HepG2 (cell line): ENCODE measurements around the gene CSNK1E. TPM values are rescaled to one million over a fixed set of nuclear protein-coding genes. Genes with fewer than 3 reads are reported as not detected.

Source experiments
- ATF1 ChIP-seq: IDR thresholded peaks from 2 replicates; pipeline ENCODE4 v1.6.1; 2016; ENCODE audit warnings: mild to moderate bottlenecking, control low read depth
- BCL6 ChIP-seq: IDR thresholded peaks from 2 replicates; pipeline ENCODE4 v1.6.1; 2016; ENCODE audit warnings: missing genetic modification reagents, missing compliant biosample characterization
- BHLHE40 ChIP-seq: IDR thresholded peaks from 2 replicates; pipeline ENCODE4 v1.6.1; 2011; ENCODE audit warnings: low read length, improper control_type of control experiment
- EHMT2 ChIP-seq: fragments of 200-600 bp; sonication (generic); IDR thresholded peaks from 2 replicates; pipeline ENCODE4 v1.7.0; 2017; ENCODE audit warnings: antibody characterized with exemption, low read depth, low read length, borderline replicate concordance
- ELF3 ChIP-seq: IDR thresholded peaks from 2 replicates; pipeline ENCODE4 v1.6.1; 2016; ENCODE audit warnings: missing genetic modification reagents, missing compliant biosample characterization
- KMT2B ChIP-seq: IDR thresholded peaks from 2 replicates; pipeline ENCODE4 v1.6.1; 2016; ENCODE audit warnings: missing genetic modification reagents, missing compliant biosample characterization
- NRL ChIP-seq: sonication (generic); formaldehyde crosslinking; IDR thresholded peaks from 2 replicates; pipeline ENCODE4 v1.5.0; 2020; ENCODE audit warnings: missing genetic modification reagents, mild to moderate bottlenecking, moderate library complexity, borderline replicate concordance
- SIN3A ChIP-seq: IDR thresholded peaks from 2 replicates; pipeline ENCODE4 v1.6.1; 2011; ENCODE audit warnings: low read depth, mild to moderate bottlenecking, control low read depth, low read length, borderline replicate concordance
- TBX2 ChIP-seq: sonication (generic); formaldehyde crosslinking; IDR thresholded peaks from 2 replicates; pipeline ENCODE4 v1.5.0; 2020; ENCODE audit warnings: missing genetic modification reagents, mild to moderate bottlenecking, borderline replicate concordance
- THAP11 ChIP-seq: IDR thresholded peaks from 2 replicates; pipeline ENCODE4 v1.6.1; 2016; ENCODE audit warnings: missing biosample characterization, missing genetic modification reagents
- ZBTB1 ChIP-seq: sonication (generic); formaldehyde crosslinking; IDR thresholded peaks from 2 replicates; pipeline ENCODE4 v1.4.0; 2020; ENCODE audit warnings: missing genetic modification reagents, borderline replicate concordance
- ZNF207 ChIP-seq: fragments of 450-650 bp; IDR thresholded peaks from 2 replicates; pipeline ENCODE4 v1.6.1; 2016; ENCODE audit warnings: antibody characterized with exemption, borderline replicate concordance
- polyA plus RNA-seq, 8 experiments: library from polyadenylated mRNA; depleted of rRNA in 3 of 8; stranded (reverse) in 7 of 8; unstranded in 1 of 8; fragments of >200 nt; fragmentation: Illumina TruSeq in 4 of 8; extraction: Trizol in 4 of 8; gene quantifications; 2 replicates each; pipeline versions ENCODE4 v1.2.1 to v1.2.3, GENCODE V29; 2011 to 2016; ENCODE audit warnings: low read depth in 4 of 8, missing spikeins in 1 of 8, mixed read lengths in 1 of 8; ENCODE audit not compliant: insufficient read depth in 1 of 8
- total RNA-seq, 5 experiments: library from RNA; depleted of rRNA; stranded (reverse); fragments of >200 nt; fragmentation: Illumina TruSeq; extraction: Trizol; gene quantifications; 2 replicates each; pipeline ENCODE4 v1.2.3, GENCODE V29; 2016; ENCODE audit warnings: low read depth in 1 of 5
- TF ChIP-seq, protein P1 (sequence below): sonication (generic); formaldehyde crosslinking; IDR thresholded peaks from 2 replicates; pipeline ENCODE4 v1.8.1; 2023; ENCODE audit warnings: mild to moderate bottlenecking, inconsistent platforms, moderate library complexity, missing genetic modification reagents, borderline replicate concordance
- TF ChIP-seq, protein P2 (sequence below): IDR thresholded peaks from 2 replicates; pipeline ENCODE4 v1.6.1; 2016; ENCODE audit warnings: low read depth
- TF ChIP-seq, protein P3 (sequence below): sonication (generic); formaldehyde crosslinking; IDR thresholded peaks from 2 replicates; pipeline ENCODE4 v1.5.0; 2020; ENCODE audit warnings: mild to moderate bottlenecking, missing genetic modification reagents, borderline replicate concordance
- TF ChIP-seq, protein P4 (sequence below): sonication (generic); formaldehyde crosslinking; IDR thresholded peaks from 2 replicates; pipeline ENCODE4 v1.5.0; 2020; ENCODE audit warnings: mild to moderate bottlenecking, low read depth, missing genetic modification reagents, borderline replicate concordance
- TF ChIP-seq, protein P5 (sequence below): sonication (generic); formaldehyde crosslinking; IDR thresholded peaks from 2 replicates; pipeline ENCODE4 v1.9.0; 2021; ENCODE audit warnings: missing genetic modification reagents, borderline replicate concordance

The CSNK1E gene
- total and polyA plus RNA-seq, 2 of the 13 experiments (the other 11 are each of a cell fraction or from before 2014, with no cell fraction given) = 34.7 to 129 TPM

DNA sequence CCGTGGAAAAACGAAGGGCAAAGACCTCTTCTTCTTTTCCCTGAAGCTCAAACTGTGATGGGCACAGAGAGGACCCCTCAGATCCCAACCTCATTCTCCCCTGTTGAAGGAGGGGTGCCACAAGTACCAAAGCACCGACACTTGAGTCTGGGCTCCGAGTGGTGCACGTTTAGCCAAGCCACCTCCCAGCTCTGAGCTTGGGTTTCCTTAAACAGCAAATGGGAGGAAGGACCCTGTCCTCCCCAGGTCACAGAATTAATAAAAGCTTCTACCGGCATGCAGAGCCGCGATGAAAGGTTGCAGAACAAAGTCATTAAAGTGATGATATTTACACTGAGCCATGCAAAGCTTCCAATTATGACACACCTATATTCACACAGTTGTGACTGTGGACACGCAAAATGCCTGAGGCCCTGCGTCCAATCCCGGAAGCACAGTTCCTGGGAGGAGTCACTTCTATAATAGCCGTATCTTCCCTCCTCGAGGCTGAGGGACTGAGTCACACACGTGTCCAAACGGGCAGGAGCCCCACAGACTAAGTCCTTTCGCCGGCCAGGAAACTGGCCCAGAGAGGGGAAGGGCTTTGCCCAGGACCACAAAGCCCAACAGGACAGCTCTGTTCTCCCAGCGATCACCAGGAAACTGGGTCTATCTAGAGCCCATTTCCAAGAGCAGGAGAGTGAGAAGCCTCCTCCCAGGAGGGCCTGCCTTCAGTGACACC lies 922 bp upstream of the CSNK1E start (continued):
- TF ChIP-seq, protein P1, sequence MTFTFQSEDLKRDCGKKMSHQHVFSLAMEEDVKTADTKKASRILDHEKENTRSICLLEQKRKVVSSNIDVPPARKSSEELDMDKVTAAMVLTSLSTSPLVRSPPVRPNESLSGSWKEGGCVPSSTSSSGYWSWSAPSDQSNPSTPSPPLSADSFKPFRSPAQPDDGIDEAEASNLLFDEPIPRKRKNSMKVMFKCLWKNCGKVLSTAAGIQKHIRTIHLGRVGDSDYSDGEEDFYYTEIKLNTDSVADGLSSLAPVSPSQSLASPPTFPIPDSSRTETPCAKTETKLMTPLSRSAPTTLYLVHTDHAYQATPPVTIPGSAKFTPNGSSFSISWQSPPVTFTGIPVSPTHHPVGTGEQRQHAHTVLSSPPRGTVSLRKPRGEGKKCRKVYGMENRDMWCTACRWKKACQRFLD (CRISPR knock-in tag) = no peak
- TF ChIP-seq BHLHE40 = peak; percentile 70; the same call in 1 of the 2 replicates
- 0 out of 2 replicates have a peak, but pooled peaks have one; percentile 23 for TF ChIP-seq ATF1 (CRISPR knock-in tag)
- TF ChIP-seq, protein P2, sequence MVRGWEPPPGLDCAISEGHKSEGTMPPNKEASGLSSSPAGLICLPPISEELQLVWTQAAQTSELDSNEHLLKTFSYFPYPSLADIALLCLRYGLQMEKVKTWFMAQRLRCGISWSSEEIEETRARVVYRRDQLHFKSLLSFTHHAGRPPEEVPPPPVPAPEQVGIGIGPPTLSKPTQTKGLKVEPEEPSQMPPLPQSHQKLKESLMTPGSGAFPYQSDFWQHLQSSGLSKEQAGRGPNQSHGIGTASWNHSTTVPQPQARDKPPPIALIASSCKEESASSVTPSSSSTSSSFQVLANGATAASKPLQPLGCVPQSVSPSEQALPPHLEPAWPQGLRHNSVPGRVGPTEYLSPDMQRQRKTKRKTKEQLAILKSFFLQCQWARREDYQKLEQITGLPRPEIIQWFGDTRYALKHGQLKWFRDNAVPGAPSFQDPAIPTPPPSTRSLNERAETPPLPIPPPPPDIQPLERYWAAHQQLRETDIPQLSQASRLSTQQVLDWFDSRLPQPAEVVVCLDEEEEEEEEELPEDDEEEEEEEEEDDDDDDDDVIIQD (CRISPR knock-in tag) = 0 out of 2 replicates have a peak, but pooled peaks have one; percentile 14
- TF ChIP-seq EHMT2 = no peak
- TF ChIP-seq, protein P3, sequence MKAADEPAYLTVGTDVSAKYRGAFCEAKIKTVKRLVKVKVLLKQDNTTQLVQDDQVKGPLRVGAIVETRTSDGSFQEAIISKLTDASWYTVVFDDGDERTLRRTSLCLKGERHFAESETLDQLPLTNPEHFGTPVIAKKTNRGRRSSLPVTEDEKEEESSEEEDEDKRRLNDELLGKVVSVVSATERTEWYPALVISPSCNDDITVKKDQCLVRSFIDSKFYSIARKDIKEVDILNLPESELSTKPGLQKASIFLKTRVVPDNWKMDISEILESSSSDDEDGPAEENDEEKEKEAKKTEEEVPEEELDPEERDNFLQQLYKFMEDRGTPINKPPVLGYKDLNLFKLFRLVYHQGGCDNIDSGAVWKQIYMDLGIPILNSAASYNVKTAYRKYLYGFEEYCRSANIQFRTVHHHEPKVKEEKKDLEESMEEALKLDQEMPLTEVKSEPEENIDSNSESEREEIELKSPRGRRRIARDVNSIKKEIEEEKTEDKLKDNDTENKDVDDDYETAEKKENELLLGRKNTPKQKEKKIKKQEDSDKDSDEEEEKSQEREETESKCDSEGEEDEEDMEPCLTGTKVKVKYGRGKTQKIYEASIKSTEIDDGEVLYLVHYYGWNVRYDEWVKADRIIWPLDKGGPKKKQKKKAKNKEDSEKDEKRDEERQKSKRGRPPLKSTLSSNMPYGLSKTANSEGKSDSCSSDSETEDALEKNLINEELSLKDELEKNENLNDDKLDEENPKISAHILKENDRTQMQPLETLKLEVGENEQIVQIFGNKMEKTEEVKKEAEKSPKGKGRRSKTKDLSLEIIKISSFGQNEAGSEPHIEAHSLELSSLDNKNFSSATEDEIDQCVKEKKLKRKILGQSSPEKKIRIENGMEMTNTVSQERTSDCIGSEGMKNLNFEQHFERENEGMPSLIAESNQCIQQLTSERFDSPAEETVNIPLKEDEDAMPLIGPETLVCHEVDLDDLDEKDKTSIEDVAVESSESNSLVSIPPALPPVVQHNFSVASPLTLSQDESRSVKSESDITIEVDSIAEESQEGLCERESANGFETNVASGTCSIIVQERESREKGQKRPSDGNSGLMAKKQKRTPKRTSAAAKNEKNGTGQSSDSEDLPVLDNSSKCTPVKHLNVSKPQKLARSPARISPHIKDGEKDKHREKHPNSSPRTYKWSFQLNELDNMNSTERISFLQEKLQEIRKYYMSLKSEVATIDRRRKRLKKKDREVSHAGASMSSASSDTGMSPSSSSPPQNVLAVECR (CRISPR knock-in tag) = peak; percentile 73
- TF ChIP-seq NRL (CRISPR knock-in tag) = 0 out of 2 replicates have a peak, but pooled peaks have one; percentile 27
- TF ChIP-seq ZNF207 = no peak
- TF ChIP-seq BCL6 (CRISPR knock-in tag) = no peak
- no peak; the same call in 1 of the 2 replicates for TF ChIP-seq TBX2 (CRISPR knock-in tag)
- TF ChIP-seq, protein P4, sequence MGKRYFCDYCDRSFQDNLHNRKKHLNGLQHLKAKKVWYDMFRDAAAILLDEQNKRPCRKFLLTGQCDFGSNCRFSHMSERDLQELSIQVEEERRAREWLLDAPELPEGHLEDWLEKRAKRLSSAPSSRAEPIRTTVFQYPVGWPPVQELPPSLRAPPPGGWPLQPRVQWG (CRISPR knock-in tag) = no peak
- peak; percentile 71; the same call in 1 of the 2 replicates for TF ChIP-seq SIN3A
- TF ChIP-seq THAP11 (CRISPR knock-in tag) = peak; percentile 34; the same call in 1 of the 2 replicates
- peak; percentile 94 for TF ChIP-seq ELF3
- TF ChIP-seq KMT2B (CRISPR knock-in tag) = no peak
- TF ChIP-seq, protein P5, sequence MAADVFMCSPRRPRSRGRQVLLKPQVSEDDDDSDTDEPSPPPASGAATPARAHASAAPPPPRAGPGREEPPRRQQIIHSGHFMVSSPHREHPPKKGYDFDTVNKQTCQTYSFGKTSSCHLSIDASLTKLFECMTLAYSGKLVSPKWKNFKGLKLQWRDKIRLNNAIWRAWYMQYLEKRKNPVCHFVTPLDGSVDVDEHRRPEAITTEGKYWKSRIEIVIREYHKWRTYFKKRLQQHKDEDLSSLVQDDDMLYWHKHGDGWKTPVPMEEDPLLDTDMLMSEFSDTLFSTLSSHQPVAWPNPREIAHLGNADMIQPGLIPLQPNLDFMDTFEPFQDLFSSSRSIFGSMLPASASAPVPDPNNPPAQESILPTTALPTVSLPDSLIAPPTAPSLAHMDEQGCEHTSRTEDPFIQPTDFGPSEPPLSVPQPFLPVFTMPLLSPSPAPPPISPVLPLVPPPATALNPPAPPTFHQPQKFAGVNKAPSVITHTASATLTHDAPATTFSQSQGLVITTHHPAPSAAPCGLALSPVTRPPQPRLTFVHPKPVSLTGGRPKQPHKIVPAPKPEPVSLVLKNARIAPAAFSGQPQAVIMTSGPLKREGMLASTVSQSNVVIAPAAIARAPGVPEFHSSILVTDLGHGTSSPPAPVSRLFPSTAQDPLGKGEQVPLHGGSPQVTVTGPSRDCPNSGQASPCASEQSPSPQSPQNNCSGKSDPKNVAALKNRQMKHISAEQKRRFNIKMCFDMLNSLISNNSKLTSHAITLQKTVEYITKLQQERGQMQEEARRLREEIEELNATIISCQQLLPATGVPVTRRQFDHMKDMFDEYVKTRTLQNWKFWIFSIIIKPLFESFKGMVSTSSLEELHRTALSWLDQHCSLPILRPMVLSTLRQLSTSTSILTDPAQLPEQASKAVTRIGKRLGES (CRISPR knock-in tag) = no peak
- no peak for TF ChIP-seq ZBTB1 (CRISPR knock-in tag)
